ENCODE results near the gene CYP24A1.

The CYP24A1 gene

DNA sequence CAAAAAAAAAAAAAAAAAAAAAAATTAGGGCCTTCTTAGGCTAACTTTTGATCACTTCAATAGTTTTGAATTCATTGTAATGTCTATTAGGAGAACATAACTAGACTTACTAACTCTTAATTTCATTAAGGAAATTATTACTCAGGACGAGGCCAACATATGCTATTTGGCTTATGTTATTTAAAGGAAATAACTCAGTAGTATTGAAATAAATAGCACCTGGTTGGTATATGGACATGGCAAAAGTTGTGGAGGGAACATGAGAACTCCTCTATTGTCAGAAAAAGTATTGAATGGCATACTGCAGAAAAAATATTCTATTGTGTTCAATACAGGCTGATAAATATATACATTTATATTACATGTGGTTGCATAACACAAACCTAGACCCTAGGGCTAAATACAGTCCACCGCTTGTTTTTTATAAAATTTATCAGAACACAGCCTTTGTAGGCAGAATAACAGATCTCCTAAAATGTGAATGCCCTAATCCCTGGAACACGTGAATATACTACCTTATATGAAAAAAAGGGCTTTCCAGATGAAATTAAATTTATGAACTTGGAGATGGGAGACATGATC is 18.0 kb downstream of the CYP24A1 start:
- no peak for DNase-seq

DNA sequence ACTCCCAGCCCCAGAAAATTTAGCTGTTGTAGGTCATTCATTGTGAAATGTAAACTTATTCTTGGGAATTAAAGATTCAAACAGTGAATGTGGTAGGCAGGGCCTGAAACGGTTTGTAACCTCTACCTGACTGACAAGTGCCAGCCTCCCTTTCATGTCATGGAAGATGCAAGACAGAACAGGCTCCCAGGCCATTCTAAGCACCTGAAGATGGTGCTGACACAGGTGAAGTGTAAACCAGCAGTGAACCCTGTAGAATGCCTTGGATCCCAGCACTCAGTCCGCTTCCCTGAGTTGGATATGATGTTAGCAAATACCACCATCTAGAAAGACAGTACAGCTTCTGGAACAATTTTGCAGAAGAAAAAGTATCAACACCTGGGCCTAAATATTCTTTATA is 19.3 kb downstream of the CYP24A1 start:
- DNase-seq: no peak

DNA sequence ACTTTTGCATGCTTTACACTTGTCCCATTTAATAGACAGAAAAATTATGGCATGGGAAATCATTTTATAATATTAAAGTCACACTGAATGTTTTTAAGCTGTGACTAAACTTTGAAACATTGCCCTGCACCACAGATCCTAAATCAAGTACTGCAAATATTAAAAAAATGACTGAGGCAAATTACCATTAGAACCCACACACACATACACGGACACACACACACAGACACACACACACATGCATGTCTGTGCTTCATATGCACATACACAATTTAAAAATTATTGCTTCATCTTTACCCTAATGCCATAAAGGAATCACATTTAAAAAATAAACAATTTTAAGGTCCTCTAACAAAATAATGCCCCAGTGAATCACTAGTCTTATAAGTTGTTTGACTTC is 19.9 kb downstream of the CYP24A1 start:
- no peak for DNase-seq

DNA sequence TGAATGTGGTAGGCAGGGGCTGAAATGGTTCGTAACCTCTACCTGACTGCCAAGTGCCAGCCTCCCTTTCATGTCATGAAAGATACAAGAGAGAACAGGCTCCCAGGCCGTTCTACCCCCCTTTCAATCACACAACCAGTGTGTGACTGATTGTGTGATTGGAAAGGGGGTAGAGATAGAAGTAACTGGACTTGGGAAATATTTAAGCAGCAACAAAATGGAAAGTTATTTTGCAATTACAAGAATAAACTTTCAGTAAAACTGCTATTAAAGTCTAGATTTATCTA is 20.8 kb downstream of the CYP24A1 start:
- no peak for DNase-seq

DNA sequence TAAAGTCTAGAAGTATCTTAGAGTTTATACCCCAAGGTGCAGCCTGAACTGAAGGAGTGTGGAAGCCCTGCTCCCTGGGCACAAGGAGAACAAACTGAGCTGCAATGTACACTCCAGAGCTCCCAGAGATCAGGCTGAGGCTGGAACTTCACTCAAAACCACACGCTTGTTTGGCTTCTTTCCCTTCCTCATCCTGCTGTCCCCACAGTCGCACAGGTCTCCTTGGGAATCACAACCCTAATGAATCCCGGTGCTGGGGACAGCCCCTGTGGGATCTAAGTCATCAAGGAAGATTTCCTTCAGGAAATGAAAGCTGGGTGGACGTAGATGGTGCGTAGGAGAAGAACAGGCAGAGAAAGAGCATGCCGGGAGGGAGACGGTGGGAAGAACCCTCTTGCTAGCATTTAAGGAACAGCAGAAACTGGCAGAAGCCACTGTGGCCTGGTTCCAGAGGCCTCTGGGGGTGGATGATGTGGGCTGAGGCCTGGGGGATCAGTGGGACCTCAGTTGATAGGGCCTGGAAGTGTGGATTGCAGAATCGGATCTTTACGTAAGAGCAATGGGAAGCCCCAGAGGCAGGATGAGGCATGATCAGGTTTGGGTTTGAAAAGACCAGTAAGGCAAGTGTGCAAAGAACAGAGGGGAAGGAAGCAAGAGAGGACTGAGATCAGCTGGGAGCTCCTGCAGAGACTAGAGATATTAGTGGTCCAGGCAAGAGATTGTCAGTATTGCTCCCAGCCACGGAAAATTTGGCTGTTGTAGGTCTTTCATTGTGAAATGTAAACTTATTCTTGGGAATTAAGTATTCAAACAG is 21.4 kb downstream of the CYP24A1 start:
- DNase-seq: no peak

DNA sequence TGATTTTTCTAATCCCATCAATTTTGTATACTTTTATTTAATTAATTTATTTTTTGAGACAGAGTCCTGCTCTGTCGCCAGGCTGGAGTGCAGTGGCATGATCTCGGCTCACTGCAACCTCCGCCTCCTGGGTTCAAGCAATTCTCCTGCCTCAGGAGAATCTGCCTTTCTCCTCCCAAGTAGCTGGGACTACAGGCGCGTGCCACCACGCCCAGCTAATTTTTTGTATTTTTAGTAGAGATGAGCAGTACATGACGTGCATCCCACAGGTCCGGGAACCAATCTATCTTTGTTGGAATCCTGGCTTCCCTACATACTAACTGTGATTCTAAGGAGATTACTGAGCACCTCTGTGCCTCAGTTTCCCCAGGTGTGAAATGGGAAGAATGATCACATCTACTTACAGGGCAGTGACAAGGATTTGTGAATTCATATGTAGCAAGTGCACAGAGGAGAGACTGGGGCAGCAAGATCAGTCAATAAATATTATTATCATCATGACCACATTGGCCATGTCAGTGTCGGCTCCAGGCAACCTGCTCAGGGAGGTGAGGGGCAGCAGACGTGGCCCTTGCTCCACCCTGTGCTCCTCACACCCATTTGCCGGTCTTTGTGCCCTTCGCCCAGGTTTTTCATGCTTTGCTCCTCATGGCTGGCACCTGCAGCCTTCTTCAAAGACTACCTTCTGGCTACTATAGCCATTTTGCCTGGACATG is 22.1 kb downstream of the CYP24A1 start:
- DNase-seq: no peak

DNA sequence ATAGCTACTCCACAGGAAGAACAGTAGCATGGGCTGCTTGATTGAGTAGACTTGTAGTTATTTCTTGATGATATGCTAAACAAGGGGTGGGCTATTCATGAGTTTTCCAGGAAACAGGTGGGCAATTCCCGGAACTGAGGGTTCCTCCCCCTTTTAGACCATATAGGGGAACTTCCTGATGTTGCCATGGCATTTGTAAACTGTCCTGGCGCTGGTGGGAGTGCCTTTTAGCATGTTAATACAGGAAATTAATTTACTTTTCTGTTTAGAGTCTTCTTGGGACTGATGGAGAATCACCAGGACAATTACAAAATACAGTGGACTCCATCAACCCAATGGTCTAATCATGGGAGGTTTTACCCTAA is 22.7 kb downstream of the CYP24A1 start:
- no peak for DNase-seq

DNA sequence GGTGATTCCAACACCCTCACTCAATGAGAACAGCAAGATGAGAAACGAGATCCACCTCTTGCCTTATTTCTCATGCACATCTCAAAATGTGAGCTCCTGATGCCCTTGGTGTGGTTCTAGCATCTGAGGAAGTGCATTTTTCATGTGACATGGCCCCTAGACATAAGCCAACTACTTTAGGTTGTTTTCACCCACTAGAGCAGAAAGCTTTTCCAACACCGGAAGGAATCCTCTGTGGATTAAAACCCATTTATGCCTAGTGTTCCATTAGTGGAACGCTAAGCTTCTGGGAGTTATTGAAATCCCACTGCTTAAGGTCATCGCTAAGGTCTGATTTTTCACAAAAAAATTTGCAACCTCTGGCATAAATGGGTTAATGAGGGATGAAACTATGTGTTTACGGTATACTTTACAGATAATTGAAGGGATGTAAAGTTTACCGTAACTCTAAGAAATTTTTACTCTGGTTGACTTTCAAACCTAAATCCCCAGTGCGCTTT is 24.0 kb downstream of the CYP24A1 start:
- DNase-seq: no peak

DNA sequence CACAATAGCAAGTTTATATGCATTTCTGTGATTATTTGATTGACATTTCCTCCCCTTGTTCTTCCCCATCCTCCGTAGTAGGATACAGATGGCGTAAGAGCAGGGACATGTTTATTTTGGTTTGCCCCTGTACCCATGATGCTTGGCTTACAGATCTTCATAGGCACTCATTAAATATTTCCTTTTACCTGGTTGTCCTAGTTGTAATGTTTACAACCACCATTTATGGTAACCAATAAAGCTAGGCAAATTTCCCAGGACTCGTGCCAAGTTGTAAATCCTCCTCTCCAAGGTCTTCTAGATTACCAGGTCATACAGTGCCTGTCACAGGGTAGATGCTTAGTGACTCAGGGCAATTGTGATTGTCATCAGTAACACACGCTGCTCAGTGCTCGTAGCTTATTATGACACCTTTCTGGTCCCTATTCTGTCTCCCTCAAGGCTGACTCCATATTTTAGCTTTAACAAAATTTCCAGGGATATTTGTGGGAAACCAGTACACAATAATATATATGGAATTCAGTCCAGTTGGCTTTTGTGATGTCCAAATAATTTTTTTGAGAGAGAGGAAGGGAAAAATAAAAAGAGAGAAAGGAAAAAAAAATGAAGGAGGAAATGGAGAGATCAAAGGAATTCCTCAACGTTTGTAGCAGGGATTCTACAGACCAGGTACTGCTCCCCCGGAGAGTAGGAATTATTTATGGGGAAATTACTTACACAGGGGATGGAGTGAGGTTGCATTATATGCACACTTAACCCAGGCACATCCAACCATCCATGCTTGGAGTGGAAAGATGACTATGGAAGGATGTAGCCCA is 24.6 kb downstream of the CYP24A1 start:
- no peak for DNase-seq

DNA sequence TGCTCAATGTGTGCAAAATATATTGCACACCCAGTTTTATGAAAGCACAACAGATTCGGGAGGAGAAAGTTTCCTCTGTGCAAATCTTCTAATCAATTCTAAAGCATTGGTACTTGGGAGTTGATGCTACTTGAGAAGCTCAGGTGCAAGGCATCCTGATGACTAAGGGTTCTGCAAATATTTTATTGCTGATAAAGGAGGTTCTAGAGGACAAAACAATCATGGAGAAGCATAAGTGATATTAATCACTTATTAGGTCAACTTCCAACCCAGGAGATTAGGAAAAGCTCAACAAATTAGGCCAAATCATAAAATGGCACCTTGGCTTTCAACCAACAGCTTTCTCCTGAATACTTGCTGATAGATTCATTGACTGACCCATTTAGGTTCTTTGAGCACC is 27.1 kb downstream of the CYP24A1 start:
- no peak for DNase-seq

DNA sequence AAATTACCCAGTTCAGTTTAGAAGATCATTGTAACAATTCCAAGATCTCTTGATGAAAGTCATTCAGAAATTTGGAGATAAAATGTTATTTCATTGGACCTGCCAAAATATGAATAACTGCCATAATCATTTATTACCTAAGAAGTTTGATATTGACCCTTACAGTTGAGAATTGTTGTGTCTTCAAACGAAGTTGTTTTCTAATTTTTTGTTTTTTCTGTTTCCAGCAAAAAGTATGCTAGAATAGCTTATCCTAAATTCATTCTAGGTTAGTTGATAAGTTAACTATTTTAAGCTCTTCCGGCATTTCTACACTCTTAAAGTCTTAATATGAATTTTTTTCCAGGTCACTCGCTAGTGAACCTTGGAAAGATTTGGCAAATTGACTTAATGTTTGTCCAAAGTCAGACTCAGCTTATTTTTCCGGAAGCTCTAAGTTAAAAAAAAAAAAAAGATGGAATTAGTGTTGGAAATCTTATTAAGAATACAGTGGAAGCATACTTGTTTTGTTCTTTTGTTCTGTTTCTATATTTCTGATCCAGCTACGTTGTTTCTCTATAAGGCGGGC is 28.9 kb downstream of the CYP24A1 start:
- no peak for DNase-seq

DNA sequence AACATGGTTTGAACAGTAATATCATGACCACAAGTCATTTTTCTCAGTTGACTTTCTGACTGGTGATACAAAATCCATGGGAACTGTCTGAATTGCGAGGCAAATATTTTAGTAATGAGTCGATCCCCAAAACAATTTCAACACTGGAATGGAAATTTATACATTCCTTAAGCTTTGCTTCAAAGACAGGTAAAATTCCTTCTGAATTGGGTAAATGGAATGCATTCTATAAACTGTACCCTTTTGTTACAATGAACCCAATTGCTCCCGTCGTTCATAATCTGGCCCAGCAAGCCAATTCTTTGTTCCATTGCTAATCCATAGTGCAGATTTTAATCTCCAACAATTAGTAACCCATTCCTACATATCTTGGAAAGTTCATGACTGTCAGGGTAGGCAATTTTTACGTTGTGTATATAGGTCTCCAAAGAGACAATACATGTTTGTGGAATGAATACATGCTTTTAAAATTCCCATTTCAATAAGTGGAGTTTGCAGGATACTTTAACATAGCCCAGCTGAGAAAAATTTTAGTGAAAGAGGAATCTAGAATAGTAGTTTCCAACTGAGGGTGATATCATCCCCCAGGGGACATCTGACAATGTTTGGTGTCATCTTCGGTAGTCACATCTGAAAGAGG is 32.7 kb downstream of the CYP24A1 start:
- DNase-seq: peak; percentile 90

DNA sequence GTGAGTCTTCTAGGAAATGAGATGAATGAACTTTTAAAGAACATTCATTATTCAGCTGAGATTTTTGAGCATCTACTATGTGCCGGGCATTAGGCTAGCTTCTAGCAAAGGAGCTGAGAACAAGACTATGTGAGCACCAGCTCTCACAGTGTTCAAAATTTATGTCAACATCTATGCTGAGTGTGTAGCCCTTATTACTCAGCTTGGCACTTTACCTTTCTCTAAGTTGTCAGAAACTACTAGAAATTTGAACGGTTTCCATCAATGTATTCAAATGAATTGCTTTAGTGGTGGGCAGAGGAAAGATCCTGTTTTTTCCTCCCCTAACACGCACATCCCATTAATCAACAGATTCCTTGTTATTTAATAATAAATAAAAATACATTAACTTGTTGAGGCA is 33.3 kb downstream of the CYP24A1 start:
- DNase-seq: no peak

DNA sequence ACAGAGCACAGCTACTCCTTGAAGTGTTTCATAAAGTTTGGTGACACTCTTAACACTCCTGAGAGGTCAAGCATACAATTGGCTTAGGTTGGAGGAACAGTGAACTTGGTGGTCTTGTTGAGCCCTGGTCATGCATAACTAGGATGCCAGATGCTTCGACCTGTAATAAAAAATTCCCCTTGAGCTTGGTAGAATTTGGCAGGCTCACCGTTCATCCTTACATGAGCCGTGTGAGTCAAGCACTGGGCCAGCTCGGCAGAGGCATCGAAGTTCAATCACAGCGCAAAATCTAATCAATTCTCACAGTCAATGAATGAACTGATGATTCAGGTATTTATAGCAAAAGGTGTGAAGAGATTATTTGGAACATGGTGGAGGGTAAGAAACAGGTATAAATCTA is 33.7 kb downstream of the CYP24A1 start:
- no peak for DNase-seq

DNA sequence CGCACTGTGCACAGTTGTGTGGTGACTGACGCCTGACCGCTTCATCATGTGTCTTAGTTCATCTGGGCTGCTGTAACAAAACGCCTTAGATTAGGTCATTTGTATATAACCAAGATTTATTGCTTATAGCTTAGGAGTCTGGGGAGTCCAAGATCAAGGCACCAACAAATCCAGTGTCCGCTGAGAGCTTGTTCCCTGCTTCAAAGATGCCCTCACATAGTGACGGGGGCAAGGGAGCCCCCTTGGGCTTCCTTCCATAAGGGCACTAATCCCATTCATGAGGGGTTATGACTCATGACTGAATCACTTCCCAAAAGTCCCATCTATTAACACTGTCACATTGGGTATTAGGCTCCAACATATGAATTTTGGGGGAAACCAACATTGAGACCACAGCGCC is 34.6 kb downstream of the CYP24A1 start:
- DNase-seq: peak; percentile 45

DNA sequence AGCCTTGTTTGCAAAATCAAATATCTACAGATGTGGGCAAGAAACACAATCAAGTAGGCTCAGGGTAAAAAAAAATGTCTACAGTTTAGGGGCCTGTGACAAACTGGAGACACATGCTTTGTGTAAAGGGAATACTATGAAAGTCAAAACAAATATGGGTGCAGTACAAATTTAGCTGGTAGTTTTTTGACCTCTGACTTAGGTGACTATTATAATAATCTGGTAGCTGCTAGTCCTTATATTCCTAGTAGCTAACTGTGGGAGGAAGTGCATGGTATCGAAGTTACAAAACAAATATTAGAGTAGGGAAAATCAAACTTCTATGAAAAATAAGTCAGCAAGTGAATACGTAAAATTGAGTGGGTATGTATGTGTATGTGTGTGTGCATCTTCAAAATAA is 35.4 kb downstream of the CYP24A1 start:
- DNase-seq: no peak

DNA sequence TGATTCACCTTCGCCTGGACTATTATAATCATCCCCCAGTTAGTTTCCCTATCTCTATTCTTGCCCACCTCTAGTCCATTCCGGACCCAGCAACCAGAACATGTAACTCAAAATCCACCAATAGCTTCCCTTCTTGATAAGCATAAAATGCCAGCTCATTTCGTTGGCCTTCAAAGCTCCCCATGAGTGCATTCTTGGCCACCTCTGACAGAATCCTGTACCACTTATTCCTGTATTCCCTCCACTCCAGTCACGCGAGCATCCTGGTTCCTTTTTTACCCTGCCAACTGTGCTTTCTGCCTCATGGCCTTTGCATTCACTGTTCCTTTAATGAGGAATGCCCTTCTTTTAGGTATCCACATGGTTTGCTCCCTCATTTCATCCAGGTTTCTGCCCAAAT is 36.7 kb downstream of the CYP24A1 start:
- peak; percentile 20 for DNase-seq

DNA sequence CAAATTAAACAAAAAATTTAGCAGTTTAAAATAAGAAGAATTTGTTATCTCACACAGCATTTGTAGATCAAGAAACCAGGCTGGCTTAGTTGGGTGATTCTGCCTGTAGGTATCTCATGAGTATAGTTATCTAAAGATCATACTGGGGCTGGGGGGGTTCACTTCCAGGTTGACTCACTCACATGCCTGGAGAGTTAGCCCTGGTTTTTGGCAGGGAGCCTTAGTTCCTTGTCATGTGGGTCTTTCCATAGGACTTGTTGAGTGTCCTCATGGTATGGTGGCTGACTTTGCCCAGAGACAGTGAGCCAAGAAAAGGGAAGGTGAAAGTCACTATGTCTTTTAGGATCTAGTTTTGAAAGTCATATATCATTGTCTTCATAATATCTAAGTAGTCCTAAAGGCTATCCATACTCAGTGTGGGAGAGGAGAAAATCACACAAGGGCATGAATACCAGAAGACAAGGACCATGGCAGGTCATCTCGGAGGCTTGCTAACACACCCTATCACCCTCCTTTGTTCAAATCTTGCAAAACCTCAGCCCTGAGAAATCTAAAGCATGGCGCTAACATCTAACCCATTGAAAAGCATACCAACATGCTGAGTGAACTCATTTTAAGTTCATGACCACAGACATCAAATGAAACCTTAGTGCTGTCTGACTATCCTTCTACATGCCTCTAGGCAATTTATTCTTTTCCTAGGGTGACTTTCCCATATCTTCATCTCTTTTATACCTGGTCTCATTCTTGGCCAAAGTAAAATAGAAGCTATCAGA is 39.2 kb downstream of the CYP24A1 start:
- peak; percentile 97 for DNase-seq

DNA sequence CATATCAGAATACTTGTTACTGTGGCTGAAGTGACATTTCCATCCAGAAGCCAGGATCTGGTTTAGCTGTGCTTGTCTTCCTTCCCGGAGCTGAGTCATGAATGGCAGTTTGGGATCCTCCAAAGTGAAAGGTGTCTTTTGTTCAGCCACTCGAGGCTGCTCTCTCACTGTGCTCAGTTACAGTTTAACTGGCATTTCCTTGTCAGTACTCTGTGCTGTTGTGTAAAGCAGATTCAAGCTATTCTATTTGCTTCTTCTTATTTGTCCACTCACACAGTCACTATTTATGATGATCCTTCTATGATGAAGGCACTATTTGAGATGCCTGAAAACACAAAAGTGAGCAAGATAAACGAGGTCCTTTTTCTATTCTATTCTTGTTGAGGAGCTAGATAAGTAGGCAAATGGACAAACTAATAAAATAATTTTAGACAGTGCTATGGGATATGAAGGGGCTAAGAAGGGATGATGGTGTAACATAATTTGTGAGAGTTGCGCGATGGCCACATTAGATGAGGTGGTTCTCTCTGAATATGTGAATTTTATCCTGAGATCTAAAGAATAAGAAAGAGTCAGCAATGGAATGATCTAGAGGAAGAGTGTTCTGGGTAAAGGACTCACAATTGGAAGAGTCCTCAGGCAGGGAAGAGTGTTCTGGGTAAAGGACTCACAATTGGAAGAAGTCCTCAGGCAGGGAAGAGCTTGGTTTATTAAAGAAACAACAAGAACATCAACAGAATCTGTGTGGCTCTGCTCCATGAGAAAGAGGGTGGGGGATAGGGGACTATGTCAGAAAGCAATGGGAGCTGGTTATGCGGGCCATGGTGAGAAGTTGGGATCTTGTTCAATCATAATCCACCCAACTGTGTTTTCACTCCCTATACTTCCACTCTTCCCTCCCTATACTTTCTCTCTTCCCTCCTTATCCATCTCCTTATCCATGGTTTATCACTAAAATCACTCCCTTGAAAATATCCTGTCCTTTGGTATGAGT is 40.1 kb downstream of the CYP24A1 start:
- peak; percentile 64 for DNase-seq

Measured in fibroblast of skin of right biceps (primary cell).